SH-SY5Y (cell line): ENCODE measurements around the gene ZP1.

Experiments
- GATA2 ChIP-seq: IDR thresholded peaks from 2 replicates; pipeline ENCODE4 v1.6.1; 2011; ENCODE audit warnings: mild to moderate bottlenecking, low read depth, low read length
- GATA3 ChIP-seq: IDR thresholded peaks from 2 replicates; pipeline ENCODE4 v1.6.1; 2011; ENCODE audit warnings: low read depth, mild to moderate bottlenecking, low read length, moderate library complexity

The ZP1 gene

DNA sequence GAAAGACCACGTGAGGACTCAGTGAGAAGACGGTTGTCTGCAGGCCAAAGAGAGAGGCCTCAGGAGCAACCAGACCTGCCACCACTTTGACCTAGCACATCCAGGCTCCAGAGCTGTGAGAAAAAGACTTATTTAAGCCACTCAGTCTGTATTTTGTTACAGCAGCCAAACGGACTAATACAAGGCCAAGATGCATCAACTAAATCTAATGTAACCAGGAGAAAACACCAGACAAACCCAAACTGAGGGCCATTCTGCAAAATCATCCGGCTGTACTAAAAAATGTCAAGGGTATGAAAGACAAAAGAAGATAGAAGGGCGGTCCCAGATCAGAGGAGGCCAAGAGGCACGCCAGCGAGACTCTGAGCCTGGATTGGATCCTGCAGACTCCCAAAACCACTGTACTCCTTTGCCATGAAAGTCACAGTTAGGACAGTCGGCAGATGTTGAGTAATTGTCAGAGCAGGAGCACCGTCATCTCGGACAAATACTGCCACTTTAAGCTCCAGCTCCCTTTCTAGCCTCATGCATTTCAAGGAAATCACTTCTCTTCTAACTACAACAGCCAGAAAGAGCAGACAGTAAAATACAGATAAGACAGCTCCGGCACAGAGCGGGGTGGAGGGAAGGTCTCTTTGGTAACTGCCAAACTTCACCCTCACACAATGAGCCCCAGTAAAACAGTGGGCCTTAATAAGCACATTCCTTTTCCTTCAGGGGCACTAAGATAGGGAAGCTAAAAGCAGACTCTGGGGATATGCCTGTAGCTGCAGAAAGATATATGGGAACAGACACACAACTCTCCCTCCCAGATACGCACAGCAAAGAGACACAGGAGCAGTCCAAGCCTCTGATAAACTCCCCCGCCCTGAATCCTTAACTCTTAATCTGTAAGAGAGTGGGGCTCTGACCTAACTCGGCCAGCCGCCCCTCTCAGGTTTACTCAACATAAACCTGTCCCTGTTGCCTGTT is 3.5 kb upstream of the ZP1 start:
- TF ChIP-seq GATA2 (no peak), GATA3 (no peak)

GRCh38 chr11:60864856-60865513 is 2.4 kb upstream of the ZP1 start:
- TF ChIP-seq GATA3 (no peak), GATA2 (no peak)

GRCh38 chr11:60867871-60868681 is 734 bp downstream of the ZP1 start:
- no peak for TF ChIP-seq GATA2

GRCh38 chr11:60868682-60869450 is 1.5 kb downstream of the ZP1 start:
- TF ChIP-seq GATA3 (no peak), GATA2 (no peak)

GRCh38 chr11:60869451-60869825 is 2.1 kb downstream of the ZP1 start:
- no peak for TF ChIP-seq GATA3
- TF ChIP-seq GATA2 = no peak

DNA sequence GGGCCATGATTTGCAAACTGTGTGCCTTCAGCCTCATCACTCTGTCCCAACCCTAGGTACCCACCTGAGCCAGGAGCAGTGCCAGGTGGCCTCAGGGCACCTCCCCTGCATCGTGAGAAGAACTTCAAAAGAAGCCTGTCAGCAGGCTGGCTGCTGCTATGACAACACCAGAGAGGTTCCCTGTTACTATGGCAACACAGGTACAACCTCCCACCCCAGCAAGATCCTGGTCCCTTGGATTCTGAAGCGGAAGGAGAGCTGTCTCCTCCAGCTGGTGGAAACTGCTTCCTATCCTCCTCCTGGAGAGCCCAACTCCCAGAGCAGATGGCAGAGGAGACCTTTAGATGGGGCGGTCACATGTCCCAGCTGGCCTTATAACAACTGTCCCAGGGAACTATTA is 2.9 kb downstream of the ZP1 start:
- TF ChIP-seq GATA3 = no peak
- TF ChIP-seq GATA2 = no peak

- no peak for TF ChIP-seq GATA2
- no peak for TF ChIP-seq GATA3
Measured at GRCh38 chr11:60870733-60871377, 3.5 kb downstream of the ZP1 start.

GRCh38 chr11:60871378-60872061 is 4.2 kb downstream of the ZP1 start:
- TF ChIP-seq GATA2 (no peak), GATA3 (no peak)

- no peak for TF ChIP-seq GATA2
- TF ChIP-seq GATA3 = no peak
Measured at GRCh38 chr11:60872124-60872960, 5.0 kb downstream of the ZP1 start.

- TF ChIP-seq GATA2 (no peak), GATA3 (no peak)
Measured at GRCh38 chr11:60872961-60873524, 5.7 kb downstream of the ZP1 start.

- TF ChIP-seq GATA3 = no peak
- no peak for TF ChIP-seq GATA2
Measured at GRCh38 chr11:60873533-60873932, 6.2 kb downstream of the ZP1 start.
